Measurements from ENCODE around the gene RHBDD1.
A peak's percentile ranks its signal among the peaks of the same experiment; 100 is the strongest.

RHBDD1 gene, protein sequence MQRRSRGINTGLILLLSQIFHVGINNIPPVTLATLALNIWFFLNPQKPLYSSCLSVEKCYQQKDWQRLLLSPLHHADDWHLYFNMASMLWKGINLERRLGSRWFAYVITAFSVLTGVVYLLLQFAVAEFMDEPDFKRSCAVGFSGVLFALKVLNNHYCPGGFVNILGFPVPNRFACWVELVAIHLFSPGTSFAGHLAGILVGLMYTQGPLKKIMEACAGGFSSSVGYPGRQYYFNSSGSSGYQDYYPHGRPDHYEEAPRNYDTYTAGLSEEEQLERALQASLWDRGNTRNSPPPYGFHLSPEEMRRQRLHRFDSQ

DNA sequence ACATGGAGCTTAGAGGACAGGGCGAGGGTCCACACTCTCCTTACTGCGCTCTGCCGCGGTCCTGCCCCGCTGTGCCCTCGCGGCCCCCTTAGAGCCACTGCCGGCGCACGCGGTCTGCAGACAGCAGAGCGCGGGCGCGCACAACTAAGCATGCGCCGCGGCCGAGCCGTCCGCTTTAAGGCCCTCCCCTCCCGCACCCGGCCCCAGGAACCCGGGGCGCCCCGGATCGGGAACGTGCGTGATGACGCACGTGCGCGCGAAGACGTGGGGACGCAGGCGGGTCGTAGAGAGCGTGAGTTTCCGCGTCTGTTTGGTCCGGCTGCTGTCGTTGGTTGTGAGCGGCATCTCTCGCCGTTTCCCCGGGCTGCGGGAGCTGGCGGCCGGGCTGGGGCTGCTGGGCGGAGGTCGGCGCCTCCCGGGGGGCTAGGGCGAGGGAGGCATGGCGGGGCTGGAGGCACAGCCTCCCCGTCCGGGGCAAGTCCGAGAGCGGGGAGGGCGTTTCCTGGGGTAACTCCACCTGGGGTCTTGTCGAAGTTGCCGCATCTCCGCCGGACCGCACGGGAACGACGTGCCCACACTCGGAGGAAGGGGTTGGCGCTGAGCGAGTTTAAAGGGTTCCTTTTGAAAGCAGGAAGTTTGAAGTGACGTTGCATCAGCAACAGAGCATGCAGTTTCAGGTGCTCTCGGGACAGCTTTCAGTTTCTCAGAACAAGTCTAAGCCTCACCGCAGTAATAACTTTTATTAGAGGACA is at the start of gene RHBDD1:
Gene RHBDD1, plus strand, starts transcription at position 259 of the 752 bp plus-strand sequence. CDS start 28,640 bp downstream, outside the sequence.
- peak; percentile 82 to 89 for DNase-seq (ENCODE audit: low read depth in 2 of 2, low spot score in 1 of 2)

DNA sequence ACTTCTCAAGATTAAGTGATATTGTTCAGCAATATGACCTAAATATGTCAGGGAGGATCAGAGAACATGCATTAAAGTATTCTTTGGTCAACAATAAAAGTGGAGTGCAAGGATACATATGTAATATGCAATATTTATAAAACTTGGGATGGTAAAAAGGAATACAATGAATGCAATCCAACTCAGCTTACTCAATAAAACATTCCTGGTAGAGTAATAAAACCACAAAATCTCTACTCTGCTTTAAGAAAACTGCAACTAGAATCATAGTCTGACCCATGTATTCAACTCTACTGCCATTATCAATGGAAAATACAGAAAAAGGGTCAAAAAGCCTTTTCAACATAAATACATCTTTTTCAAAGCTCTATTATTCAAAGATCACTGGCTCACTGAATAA is 47.8 kb upstream of the RHBDD1 start:
- no peak for DNase-seq (ENCODE audit: low read depth in 2 of 2, low spot score in 1 of 2)

DNA sequence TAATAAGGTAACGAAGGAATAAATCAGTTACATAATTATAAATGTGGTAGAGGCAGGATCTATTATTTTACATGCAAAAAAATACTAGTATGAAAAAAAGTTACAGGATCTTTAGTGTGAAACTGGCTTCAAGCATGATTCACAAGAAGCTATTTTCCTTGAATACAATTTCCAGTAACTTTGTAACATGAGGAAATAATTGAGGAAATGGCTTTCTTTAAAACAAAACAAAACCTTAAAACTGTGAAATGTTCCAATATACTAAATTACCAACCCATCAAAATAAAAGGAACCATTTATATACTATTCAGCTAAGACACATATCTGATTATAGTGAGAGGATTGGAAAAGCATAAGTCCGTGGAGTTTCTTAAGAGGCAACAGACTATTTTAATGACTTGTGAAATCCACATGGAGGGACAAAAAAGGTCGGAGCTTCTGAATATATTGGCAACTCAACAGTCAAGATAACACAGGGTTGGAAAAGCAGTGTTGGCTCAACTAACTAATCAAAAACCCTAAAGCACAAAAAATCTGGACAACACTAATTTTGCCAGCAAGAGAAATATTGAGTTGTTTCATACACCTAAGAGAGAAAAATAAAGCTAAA is 46.9 kb upstream of the RHBDD1 start:
- no peak for DNase-seq (ENCODE audit: low read depth in 2 of 2, low spot score in 1 of 2)

DNA sequence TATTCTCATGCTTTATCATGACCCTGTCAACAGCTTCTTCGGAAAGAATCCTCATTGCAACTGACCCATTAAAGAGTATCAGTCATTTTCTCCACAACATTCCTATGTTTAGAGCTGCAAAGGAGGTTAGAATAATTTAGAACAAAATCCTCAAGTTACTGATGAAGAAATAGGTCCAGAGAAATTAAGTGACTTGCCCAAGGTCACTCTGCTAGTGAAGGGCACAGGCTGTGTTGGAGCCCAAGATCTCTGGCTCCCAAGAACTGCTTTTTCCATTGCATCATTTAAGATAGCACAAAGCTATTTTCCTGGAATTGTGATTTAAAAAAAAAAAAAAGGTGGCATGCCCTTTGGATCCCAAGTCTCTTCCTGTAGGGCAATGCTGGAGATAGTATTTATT is 45.8 kb upstream of the RHBDD1 start:
- DNase-seq (ENCODE audit: low read depth in 2 of 2, low spot score in 1 of 2): no peak

DNA sequence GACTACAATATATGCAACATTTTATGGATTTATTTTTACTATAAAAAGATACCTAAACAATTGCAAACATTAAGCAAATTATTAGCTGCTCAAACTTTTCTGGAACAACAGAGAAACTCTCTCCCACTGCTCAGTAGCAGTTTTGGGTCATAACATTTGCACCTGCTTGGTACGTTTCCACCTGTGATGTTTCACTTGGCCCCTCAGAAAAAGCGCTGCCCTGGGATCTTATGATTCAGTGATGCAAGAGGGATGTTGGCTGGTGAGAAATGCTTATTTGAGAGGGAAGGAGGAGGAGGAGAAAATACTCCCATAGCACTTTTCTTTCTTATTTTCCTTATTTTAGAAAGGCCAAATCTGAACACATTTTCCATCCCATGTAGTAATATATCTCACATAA is 45.4 kb upstream of the RHBDD1 start:
- DNase-seq (ENCODE audit: low read depth in 2 of 2, low spot score in 1 of 2): no peak

DNA sequence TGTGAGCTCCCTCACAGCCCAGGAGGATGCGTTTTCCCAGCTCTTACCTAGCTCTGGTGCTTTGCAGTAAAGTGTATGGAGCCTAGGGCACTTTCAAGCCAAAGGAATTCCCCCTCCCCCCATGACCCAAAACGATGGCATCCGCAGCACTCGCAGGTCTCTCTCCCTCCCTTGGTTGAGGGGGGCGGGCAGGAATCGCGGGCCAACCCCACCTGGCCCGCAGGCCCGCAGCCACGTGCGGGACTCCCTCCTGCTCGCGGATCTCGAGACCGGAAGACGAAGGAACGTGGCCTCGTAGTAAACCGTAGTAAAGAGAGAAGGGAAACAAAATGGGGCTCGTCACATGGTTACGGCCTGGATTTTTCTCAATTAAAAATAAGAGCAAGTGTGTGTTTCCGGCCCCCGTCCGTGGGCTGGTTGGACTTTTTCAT is 44.8 kb upstream of the RHBDD1 start:
- DNase-seq (ENCODE audit: low read depth in 2 of 2, low spot score in 1 of 2): no peak

DNA sequence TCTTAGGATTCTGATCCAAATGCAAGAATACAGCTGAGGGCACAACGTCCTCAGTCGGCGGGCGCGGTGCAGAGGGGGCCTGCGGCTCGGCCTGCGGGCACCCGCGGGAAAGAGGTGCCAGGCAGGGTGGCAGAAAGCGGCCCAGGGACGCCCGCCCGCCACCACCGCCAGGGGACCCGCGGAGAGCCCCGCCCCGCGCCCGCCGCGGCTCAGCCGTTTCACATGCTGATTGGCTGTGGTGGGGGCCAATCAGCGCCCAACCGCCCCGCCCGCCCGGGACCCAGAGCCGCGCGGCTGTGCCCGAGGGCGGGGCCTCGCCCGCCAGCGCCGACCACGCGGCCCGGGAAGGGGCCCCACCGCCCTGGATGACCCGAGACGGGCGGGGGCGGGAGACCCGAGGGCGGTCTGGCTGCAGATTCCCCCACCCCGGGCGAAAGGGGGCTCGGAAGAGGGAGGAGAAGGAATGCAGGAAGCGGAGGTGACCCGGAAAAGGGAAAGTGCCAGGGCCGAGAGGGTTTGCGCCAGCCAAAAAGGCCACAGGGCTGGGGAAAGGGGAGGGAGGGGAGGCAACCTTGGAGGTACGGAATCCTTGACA is 44.3 kb upstream of the RHBDD1 start:
- peak; percentile 79 to 87 for DNase-seq (ENCODE audit: low read depth in 2 of 2, low spot score in 1 of 2)

DNA sequence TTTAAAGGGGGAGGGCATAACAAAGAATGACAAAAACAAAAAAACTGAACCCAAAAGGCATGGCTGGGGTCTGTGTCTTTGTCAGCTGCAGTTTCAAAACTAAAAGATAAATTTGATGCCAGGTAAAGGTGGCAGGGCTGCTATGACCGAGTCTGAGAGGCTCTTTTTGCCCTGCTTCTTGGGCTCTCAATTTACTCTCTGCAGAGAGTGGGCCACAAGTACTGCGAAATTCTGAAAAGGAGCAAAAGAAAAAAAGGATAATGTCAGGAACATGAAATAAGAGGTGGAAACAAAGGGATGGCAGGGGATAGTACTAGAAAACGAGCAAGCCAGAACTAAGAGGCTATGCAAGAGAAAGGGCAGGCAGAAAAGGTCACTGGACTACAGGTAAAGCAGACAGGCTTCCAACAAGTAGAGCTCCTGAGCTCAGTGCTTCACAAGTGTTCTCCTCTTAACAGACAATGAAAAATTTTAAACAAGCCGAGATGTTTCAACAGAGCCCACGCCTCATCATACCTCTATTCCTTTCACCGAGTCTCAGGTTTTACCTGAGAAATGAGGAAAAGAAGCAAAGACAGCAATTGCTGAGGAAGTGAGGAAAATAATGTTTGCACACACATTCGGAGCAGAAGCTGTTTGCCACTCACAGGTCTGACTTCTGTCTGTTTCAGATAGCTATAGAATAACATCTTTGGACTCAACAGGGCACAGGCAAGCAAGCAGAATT is 43.5 kb upstream of the RHBDD1 start:
- no peak for DNase-seq (ENCODE audit: low read depth in 2 of 2, low spot score in 1 of 2)

DNA sequence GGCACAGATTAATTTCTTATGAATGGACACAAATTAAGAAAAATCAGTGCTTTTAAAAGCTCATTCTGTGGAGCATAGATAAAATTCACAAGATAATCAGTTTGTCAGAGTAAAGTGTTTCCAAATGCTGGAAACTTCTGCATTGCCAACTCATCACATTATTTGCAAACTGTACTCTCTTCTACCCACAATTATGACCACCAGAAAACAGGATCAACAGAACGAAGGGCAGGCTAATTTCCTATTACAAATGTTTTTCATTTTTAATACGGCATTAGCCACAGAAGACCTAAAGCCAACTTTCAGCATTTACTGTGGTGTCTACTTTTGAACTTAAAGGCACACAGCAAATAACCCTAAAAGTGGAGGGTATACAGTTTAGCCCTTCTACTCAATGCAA is 42.2 kb upstream of the RHBDD1 start:
- no peak for DNase-seq (ENCODE audit: low read depth in 2 of 2, low spot score in 1 of 2)

DNA sequence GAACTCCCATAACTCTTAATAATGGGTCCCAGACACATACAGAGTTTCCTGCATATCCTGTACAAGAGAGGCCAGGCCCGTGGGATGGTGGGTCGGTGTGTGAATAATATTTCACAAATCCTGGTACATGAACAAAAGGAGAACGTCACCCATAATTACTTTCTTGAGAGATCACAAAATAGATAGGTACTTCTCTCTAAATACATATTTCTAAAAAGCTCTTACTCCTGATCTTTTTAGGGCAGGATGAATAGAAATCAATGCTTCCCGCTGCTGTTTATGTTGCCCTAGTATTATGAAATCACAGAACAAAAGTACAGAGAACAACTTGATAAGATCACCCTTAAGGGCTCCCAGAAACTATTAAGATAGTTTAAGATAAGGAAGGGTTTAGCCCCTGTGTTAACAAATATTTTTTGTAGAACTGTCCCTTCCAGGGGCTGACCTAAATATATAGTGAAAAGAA is 41.6 kb upstream of the RHBDD1 start:
- no peak for DNase-seq (ENCODE audit: low read depth in 2 of 2, low spot score in 1 of 2)

DNA sequence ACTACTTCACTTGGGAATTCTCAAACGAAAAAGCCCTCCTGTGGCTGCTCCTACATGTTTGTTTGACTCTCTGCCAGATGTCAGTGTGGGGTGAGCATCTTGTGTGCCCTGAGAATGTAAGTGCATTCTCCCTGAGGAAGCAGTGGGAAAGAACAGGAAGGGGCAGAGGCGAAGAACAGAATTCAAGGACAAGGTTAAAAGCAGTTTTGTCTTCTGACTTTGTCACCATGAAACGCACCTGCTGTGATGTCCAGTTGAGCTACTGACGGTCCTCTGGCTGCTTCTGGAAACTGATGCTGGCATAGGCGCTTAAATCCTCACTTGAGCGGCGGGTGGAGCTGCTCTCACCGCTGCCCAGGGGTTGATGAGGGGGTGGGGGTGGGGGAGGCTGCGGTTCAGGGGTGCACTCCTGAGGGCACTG is 41.1 kb upstream of the RHBDD1 start:
- no peak for DNase-seq (ENCODE audit: low read depth in 2 of 2, low spot score in 1 of 2)

DNA sequence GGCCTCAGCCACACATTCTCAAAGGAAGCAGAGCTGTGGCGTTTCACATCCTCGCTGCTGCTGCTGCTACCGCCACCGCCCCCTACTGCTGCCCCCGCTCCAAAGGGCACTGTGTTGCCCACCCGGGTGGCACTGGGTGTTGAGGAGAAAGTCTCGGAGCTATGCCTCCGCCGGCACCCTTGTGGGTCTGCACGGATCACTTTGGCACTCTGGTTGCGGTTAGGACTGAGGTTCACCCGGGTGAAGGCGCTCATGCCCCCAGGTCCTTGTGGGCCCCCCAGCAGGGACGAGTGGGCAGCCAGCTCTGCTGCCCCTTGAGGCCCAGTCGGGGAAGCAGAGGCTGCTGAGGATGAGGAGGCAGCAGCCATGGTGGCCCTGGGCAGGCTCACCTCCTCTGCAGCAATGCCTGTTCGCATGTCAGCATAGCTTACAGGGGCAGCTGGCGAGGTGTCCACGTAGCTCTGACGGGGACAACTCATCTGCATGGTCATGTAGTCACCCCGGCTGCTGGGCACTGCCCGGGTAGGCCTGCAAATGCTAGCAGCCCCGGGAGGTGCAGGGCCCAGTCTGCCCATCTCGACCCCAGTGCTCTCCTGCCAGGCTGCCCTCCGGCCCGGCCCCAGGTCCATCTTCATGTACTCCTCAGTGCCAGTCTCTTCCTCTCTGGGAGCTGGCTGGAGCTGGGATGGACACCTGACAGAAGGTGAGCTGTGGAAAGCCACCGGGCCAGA is 40.4 kb upstream of the RHBDD1 start:
- no peak for DNase-seq (ENCODE audit: low read depth in 2 of 2, low spot score in 1 of 2)

DNA sequence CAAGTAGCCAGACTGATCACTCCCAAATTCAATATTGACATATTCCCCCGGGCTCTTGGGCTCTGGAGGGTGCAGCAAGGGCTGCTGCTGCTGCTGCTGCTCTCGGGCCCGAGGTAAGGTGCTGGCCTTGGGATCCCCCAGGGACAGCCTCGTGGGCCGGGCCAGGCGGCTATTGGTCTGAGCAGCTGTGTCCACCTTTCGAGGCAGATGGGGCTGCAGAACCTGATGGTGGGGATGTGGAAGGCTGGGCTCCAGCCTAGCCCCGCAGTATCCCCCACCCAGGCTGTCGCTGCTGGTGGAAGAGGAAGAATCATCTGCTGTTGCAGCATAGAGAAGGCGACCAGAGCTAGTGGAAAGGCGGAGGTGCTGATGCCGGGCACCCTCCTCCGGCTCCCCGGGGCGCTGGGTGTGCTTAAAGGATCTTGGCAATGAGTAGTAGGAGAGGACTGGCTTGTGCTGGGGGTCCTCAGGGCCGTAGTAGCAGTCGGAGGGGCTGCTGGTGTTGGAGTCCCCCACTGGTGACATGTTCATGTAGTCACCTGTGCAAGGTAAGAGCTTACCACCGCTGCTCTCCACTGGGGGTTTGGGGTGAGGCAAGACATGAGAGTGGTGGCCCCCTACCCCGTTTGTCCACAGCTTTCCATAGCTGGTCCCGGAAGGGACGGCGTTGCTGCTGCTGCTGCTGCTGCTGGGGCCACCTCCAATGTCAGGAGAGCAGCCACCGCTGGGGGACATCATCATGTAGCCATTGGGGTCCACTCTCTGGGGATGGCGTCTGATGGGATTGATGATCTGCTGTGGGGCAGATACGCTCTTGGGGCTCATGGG is 39.6 kb upstream of the RHBDD1 start:
- DNase-seq (ENCODE audit: low read depth in 2 of 2, low spot score in 1 of 2): no peak

DNA sequence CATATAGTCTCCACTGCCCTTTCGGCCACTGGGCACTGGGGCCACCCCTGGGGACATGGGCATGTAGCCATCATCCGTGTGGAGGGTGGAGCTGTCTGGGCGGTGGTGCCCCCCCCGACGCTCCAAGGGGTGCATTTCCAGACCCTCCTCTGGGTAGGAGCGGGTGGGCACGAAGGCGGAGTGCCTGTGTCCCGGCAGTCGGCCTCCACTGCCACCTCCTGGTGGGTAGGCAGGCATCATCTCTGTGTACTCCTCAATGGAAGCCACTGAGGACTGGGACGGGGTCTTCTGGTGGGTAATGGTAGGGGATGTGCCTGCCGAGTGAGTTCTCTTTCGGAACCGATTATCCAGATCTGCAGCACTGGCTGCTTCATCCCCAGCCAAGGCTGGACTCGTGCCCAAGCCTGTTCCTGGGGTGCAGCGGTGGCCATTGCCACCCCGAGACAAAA is 39.0 kb upstream of the RHBDD1 start:
- DNase-seq (ENCODE audit: low read depth in 2 of 2, low spot score in 1 of 2): no peak

DNA sequence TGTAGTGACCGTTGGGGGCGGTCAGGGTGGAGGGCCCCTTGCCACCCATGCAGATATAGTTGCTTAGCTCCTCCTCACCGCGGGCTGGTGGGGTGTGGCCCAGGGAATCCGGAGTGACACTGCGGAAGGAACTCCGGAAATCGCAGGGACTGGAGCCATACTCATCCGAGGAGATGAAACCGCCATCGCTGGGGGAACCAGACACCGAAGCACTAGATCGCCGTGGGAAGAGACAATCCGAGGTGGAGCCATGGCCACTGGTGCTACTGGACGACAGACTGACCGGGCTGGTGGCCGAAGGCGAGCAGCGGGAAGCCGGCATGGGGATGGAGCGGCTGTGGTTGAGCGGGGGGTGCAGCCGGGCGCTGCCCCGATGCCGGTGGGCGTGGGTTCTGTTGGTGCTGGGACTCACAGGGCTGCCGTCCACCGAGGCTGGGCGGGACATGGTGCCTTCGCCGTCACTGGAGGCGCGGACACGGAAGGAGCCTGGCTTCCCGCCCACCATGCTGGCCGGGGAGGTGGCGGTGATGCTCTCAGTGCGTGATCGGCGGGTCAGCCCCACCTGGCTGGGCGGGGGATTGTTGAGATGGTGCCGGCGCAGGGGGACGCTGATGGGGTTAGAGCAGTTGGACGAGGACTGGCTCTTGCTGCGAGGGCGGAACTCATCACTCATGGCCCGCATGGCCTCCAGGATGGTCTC is 38.4 kb upstream of the RHBDD1 start:
- no peak for DNase-seq (ENCODE audit: low read depth in 2 of 2, low spot score in 1 of 2)

DNA sequence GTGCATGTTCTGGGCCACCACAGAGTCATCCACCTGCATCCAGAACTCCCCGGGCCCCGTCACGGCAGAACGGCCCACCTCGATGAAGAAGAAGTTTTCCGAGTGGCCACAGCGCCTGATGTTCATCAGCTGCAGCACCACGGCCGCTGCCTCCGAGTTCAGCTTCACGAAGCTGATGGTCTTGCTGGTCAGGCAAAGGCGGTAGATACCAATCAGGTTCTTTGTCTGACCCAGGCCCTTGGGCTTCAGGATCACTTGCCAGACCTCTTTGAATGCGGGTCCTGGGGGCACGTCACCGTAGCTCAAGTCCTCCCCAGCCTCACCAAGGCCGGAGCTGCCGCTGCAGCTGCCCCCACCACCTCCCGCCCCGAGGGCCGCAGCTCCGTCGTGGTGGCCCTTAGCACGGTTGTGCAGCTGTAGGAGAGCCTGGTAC is 37.8 kb upstream of the RHBDD1 start:
- no peak for DNase-seq (ENCODE audit: low read depth in 2 of 2, low spot score in 1 of 2)

DNA sequence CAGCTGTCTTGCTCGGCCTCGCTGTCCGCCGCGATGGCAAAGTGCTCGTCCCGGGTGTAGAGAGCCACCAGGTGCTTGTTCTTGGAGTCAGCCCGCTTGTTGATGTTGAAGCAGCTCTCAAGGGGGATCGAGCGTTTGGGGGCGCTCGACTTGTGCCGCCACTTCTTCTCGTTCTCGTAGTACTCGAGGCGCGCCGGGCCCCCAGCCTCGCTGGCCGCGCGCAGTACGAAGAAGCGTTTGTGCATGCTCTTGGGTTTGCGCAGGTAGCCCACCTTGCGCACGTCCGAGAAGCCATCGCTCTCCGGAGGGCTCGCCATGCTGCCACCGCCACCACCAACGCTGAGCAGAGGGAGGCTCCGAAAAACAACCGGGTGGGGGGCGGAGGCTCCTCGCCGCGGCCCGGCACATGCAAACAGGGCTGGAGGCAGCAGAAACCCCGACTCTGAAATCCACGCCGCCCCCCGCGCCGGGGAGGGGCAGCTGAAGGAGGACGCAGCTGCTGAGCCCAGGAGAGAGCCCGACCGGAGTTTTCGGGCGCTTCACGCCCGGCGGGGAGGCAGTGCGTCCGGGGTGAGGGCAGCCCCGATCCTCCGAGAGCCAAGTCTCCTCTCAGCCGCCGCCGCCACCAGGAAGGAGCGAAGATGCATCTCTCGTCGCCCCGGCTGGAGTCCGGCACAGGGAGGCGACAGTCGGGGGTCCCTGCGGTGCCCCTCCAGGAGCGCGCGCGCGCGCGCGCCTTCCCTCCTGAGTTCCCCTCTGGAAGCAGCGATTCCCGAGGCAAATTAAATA is 37.2 kb upstream of the RHBDD1 start:
- DNase-seq (ENCODE audit: low read depth in 2 of 2, low spot score in 1 of 2): no peak
